OCI-LY3 (cell line): ENCODE measurements around the gene THEMIS2.

Experiments used
- H2AFZ ChIP-seq: fragments of 200-600, 300-600 bp; shearing (Covaris generic); 2 replicates; pipeline ENCODE4 v1.6.0; 2014; ENCODE audit warnings: antibody characterized with exemption, low read depth, low read length
- H3K27ac ChIP-seq: fragments of 200-600, 300-600 bp; sonication (generic); 2 replicates; pipeline ENCODE4 v1.5.1; 2014; ENCODE audit warnings: mild to moderate bottlenecking, low read length, moderate library complexity, mixed read lengths
- H3K27me3 ChIP-seq: fragments of 200-600, 300-600 bp; sonication (generic); 2 replicates; pipeline ENCODE4 v1.6.1; 2014; ENCODE audit warnings: low read depth, low read length, mixed read lengths
- H3K36me3 ChIP-seq: fragments of 200-600, 300-600 bp; sonication (generic); replicated peaks from 2 replicates; pipeline ENCODE3; 2014; ENCODE audit warnings: low read depth, low read length, mixed read lengths
- H3K4me1 ChIP-seq: fragments of 300-600, 200-600 bp; sonication (generic); 2 replicates; pipeline ENCODE4 v1.6.1; 2014; ENCODE audit warnings: low read length, mixed read lengths
- H3K4me2 ChIP-seq: fragments of 200-600, 300-600 bp; sonication (generic); 2 replicates; pipeline ENCODE4 v1.6.1; 2014; ENCODE audit warnings: low read length, mixed read lengths
- H3K4me3 ChIP-seq: fragments of 300-600, 200-600 bp; sonication (generic); 2 replicates; pipeline ENCODE4 v1.5.1; 2014; ENCODE audit warnings: antibody characterized with exemption, mild to moderate bottlenecking, low read length, moderate library complexity
- H3K79me2 ChIP-seq: fragments of 300-600, 200-600 bp; shearing (Covaris generic); 2 replicates; pipeline ENCODE4 v1.6.1; 2014; ENCODE audit warnings: mild to moderate bottlenecking, low read length, mixed read lengths
- H3K9ac ChIP-seq: fragments of 300-600, 200-600 bp; shearing (Covaris generic); 2 replicates; pipeline ENCODE4 v1.6.0; 2014; ENCODE audit warnings: mild to moderate bottlenecking, low read length, moderate library complexity
- H3K9me3 ChIP-seq: fragments of 200-600, 300-600 bp; shearing (Covaris generic); 2 replicates; pipeline ENCODE4 v1.6.1; 2014; ENCODE audit warnings: low read length, mixed read lengths; ENCODE audit not compliant: insufficient read depth
- H4K20me1 ChIP-seq: fragments of 200-600, 300-600 bp; sonication (generic); 2 replicates; pipeline ENCODE4 v1.6.1; 2016; ENCODE audit warnings: low read length, mixed read lengths; ENCODE audit not compliant: insufficient read depth
- CTCF ChIP-seq: fragments of 200-600, 300-600 bp; sonication (generic); IDR thresholded peaks from 2 replicates; pipeline ENCODE4 v1.5.1; 2014; ENCODE audit warnings: antibody characterized with exemption, low read length, low read depth
- EZH2phosphoT487 ChIP-seq: fragments of 200-600 bp; shearing (Covaris generic); IDR thresholded peaks from 2 replicates; pipeline ENCODE4 v1.6.1; 2018; ENCODE audit warnings: antibody characterized with exemption, mixed run types, low read depth

The THEMIS2 gene

GRCh38 chr1:27931759-27932158 is 59.4 kb downstream of the THEMIS2 start:
- no peaks in the 10 kb centered on the region for H3K36me3 ChIP-seq
- H2AFZ ChIP-seq = no peak overlapping the region
- no peaks in the 10 kb centered on the region for H3K79me2 ChIP-seq
- H3K4me1 ChIP-seq = peaks cover 9% of the 10 kb centered on the region
- TF ChIP-seq EZH2phosphoT487 (no peak), CTCF (no peak)
- 0 out of 2 replicates have a peak overlapping the region, but pooled peaks have one; percentile 18 for H3K4me2 ChIP-seq
- no peaks in the 10 kb centered on the region for H4K20me1 ChIP-seq
- H3K9ac ChIP-seq = no peak overlapping the region
- H3K27ac ChIP-seq = no peak overlapping the region
- H3K9me3 ChIP-seq = no peaks in the 10 kb centered on the region
- no peaks in the 10 kb centered on the region for H3K27me3 ChIP-seq
- no peak overlapping the region for H3K4me3 ChIP-seq

- H4K20me1 ChIP-seq = no peaks in the 10 kb centered on the region
- H3K27ac ChIP-seq = no peak within 1 kb of the TSS
- peak within 1 kb of the TSS; percentile 15 for H2AFZ ChIP-seq
- H3K4me1 ChIP-seq = peaks cover 10% of the 10 kb centered on the region
- H3K79me2 ChIP-seq = no peaks in the 10 kb centered on the region
- TF ChIP-seq EZH2phosphoT487 (no peak), CTCF (no peak)
- H3K36me3 ChIP-seq = no peaks in the 10 kb centered on the region
- H3K4me2 ChIP-seq = peak within 1 kb of the TSS; percentile 60
- no peaks in the 10 kb centered on the region for H3K9me3 ChIP-seq
- H3K27me3 ChIP-seq = no peaks in the 10 kb centered on the region
- peak within 1 kb of the TSS; percentile 55 for H3K4me3 ChIP-seq
- H3K9ac ChIP-seq = no peak within 1 kb of the TSS
Observed at GRCh38 chr1:27934818-27935549, 62.6 kb downstream of the THEMIS2 start, which contains the start of gene SMPDL3B. SMPDL3B (plus strand) TSS chr1:27935000; CDS start chr1:27935184, 184 bp downstream.

- Histone ChIP-seq H3K27ac (no peak overlapping the region), H3K4me1 (peaks cover 12% of the 10 kb centered on the region), H3K4me3 (no peak overlapping the region), H2AFZ (no peak overlapping the region), H4K20me1 (no peaks in the 10 kb centered on the region), H3K9me3 (no peaks in the 10 kb centered on the region), H3K36me3 (no peaks in the 10 kb centered on the region), H3K79me2 (no peaks in the 10 kb centered on the region), H3K9ac (no peak overlapping the region), H3K27me3 (no peaks in the 10 kb centered on the region), H3K4me2 (no peak overlapping the region)
- TF ChIP-seq CTCF (no peak), EZH2phosphoT487 (no peak)
Observed at GRCh38 chr1:27935721-27936120, 63.4 kb downstream of the THEMIS2 start.
